ENCODE results near the gene CYP1B1.

Gene CYP1B1

GRCh38 chr2:38064801-38065501 lies 11.0 kb downstream of the CYP1B1 start:
- TF ChIP-seq CTCF (IDR thresholded peaks at IDR 0.05; ENCODE audit: low read depth, low read length, missing control alignments) = no peak
- no peak overlapping the region for H3K4me3 ChIP-seq (replicated peaks; ENCODE audit: low read depth, low read length)
- DNase-seq (ENCODE audit: extremely low read depth, low read depth) = no peak

GRCh38 chr2:38060236-38061018 lies 15.5 kb downstream of the CYP1B1 start:
- H3K4me3 ChIP-seq (replicated peaks; ENCODE audit: low read depth, low read length) = no peak overlapping the region
- TF ChIP-seq CTCF (IDR thresholded peaks at IDR 0.05; ENCODE audit: low read depth, low read length, missing control alignments) = no peak
- no peak for DNase-seq (ENCODE audit: extremely low read depth, low read depth)

GRCh38 chr2:38057651-38058410 lies 18.1 kb downstream of the CYP1B1 start:
- H3K4me3 ChIP-seq (replicated peaks; ENCODE audit: low read depth, low read length) = no peak overlapping the region
- no peak for TF ChIP-seq CTCF (IDR thresholded peaks at IDR 0.05; ENCODE audit: low read depth, low read length, missing control alignments)
- no peak for DNase-seq (ENCODE audit: extremely low read depth, low read depth)

- TF ChIP-seq CTCF (IDR thresholded peaks at IDR 0.05; ENCODE audit: low read depth, low read length, missing control alignments) = no peak
Measured at GRCh38 chr2:38056216-38056615, 19.7 kb downstream of the CYP1B1 start.

GRCh38 chr2:38045811-38046210 lies 30.1 kb downstream of the CYP1B1 start:
- no peak for TF ChIP-seq CTCF (IDR thresholded peaks at IDR 0.05; ENCODE audit: low read depth, low read length, missing control alignments)
- H3K4me3 ChIP-seq (replicated peaks; ENCODE audit: low read depth, low read length) = no peak overlapping the region

More at GRCh38 chr2:38056216-38056615, 19.7 kb downstream of the CYP1B1 start:
- no peak for DNase-seq (ENCODE audit: extremely low read depth, low read depth)
- H3K4me3 ChIP-seq (replicated peaks; ENCODE audit: low read depth, low read length) = no peak overlapping the region

GRCh38 chr2:38039121-38039910 lies 36.6 kb downstream of the CYP1B1 start:
- H3K4me3 ChIP-seq (replicated peaks; ENCODE audit: low read depth, low read length) = no peak overlapping the region
- DNase-seq (ENCODE audit: extremely low read depth, low read depth) = no peak
- no peak for TF ChIP-seq CTCF (IDR thresholded peaks at IDR 0.05; ENCODE audit: low read depth, low read length, missing control alignments)

More at GRCh38 chr2:38045811-38046210, 30.1 kb downstream of the CYP1B1 start:
- DNase-seq (ENCODE audit: extremely low read depth, low read depth) = no peak
